GM13977 (cell line): Measurements from ENCODE around the gene FOXA2.

Source experiments
- DNase-seq: peaks from one replicate; pipeline ENCODE4 v3.0.0; 2012; ENCODE audit warnings: low spot score
- in situ Hi-C: fragments of 300-500 bp; cut with MboI; formaldehyde crosslinking; loops from one replicate; pipeline ENCODE4 v1.12.0; 2022; ENCODE audit warnings: low sequenced_read_pairs, low pct_unique_long_range_greater_than_20kb, mixed read lengths, inconsistent platforms; ENCODE audit not compliant: unreplicated experiment
- TF ChIP-seq, protein P1 (sequence below): IDR thresholded peaks from 2 replicates; pipeline ENCODE4 v1.5.1; 2012; ENCODE audit warnings: mild to moderate bottlenecking, control low read depth; ENCODE audit not compliant: insufficient read depth; ENCODE audit errors: extremely low read depth, missing control alignments

The FOXA2 gene

DNA sequence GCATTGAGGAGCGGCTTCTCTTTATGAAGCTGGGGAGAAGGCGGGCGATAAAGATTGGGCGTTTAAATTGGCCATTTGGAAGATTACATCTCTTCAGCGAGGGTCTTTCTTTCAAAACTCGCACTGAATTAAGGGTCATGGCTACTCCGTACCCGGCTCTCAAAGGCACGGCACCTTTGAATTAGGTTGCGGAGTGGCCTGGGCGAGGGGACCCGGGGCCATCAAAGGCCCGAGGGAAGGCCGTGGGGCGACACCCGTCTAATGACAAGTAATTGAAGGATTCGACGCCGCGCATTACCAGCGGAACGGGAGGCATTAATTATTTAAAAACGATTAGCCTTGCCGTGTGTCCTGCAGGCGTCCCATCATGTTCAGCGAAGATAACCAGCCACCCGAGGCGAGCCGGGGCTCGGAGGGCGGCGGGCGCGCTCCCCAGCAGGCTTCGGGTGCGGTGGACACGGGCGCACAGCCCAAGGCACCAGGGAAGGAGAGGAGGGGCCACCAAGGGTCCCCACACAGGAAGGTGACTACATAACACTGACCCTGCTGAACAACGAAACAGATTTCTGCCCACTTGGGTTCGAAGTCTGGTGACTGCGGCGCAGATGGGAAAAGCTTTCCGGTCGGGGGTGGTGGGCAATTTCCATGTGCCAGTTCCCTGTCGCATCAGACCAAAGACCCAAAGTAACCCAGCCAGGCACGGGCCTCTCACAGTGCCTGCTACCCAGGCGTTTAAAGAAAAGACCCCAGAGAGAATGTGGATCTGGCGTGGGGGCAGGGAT lies 7.4 kb downstream of the FOXA2 start:
- in situ Hi-C loops, result loop anchor here (10.0 to 25.0 kb wide), 3 partner anchors 240 to 1052 kb away; partner anchors contain the start of gene PAX1
- TF ChIP-seq, protein P1, sequence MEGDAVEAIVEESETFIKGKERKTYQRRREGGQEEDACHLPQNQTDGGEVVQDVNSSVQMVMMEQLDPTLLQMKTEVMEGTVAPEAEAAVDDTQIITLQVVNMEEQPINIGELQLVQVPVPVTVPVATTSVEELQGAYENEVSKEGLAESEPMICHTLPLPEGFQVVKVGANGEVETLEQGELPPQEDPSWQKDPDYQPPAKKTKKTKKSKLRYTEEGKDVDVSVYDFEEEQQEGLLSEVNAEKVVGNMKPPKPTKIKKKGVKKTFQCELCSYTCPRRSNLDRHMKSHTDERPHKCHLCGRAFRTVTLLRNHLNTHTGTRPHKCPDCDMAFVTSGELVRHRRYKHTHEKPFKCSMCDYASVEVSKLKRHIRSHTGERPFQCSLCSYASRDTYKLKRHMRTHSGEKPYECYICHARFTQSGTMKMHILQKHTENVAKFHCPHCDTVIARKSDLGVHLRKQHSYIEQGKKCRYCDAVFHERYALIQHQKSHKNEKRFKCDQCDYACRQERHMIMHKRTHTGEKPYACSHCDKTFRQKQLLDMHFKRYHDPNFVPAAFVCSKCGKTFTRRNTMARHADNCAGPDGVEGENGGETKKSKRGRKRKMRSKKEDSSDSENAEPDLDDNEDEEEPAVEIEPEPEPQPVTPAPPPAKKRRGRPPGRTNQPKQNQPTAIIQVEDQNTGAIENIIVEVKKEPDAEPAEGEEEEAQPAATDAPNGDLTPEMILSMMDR, result no peak
- no peak for DNase-seq

DNA sequence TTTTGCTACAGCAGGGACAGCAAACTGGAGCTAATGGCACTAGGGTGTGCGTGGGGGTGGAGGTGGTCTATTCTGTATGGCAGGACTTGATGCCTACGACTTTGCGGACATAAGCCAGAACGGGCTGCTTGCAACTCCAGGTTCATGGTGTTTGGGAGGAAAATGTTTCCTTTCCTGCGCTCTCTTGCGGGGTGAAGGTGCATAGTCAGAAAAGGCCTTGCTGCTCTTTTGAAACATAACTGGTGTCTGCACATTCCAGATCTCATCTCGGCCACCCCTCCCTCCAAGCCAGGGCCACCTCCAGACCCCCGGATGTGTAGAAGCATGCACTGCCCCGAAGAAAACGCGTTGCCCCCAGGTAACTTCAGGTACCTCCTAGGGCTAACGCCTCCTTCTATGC lies 8.1 kb downstream of the FOXA2 start:
- in situ Hi-C loops, result loop anchor here (10.0 to 25.0 kb wide), 3 partner anchors 239 to 1051 kb away; partner anchors contain the start of gene PAX1
- DNase-seq, result no peak
- TF ChIP-seq, protein P1, result no peak

DNA sequence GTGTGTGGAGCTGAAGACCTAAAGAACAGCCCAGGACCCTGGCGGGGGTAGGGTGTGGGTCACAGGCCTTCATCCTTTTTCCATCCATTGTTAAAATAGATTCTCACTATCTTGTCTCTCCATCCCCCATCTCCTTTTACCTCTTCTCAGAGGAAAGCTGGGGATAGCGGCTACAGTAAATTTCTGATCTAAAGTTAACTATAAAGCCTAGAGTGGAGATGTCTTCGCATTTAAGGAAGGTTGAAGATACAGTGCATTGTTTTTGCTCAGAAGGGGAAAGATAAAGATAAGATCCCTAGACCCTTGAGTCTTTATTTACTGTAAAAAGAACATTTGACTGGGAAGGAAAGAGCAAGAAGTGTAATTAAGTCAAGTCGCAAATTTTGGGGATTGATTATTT lies 8.6 kb downstream of the FOXA2 start:
- DNase-seq, result no peak
- in situ Hi-C loops, result loop anchor here (10.0 to 25.0 kb wide), 3 partner anchors 238 to 1051 kb away; partner anchors contain the start of gene PAX1
- TF ChIP-seq, protein P1, result no peak

DNA sequence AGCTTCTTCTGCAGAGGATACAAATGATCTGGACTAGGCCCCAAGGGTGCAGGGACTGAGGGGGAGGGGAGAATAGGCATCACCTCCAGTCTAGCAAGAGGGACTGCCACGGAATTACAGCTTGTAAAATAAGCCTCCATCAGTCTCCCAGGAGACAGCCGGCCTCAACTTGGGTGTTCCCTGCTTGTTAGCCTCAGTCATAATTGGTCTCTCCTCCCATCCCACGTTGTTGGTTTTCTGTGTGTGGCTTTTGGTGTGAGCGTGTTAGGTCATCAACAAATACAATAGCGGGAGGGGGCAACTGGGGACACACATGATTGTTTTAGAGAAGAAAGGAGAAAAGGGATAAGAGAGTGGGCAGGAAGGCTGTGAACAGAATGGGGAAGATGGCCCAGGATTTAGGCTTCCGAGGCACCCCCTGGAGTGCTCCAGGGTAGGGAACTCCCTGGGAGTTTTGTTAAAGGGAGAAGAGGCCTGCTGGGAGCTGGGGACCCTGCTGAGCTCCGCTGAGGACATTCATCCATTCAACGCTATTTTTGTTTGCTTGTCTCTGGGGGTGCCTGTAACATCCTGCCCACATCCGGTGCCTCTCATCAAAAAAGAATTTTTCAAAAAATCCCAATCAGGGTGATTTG lies 9.2 kb downstream of the FOXA2 start:
- no peak for DNase-seq
- TF ChIP-seq, protein P1, result no peak
- in situ Hi-C loops, result loop anchor here (10.0 to 25.0 kb wide), 3 partner anchors 238 to 1050 kb away; partner anchors contain the start of gene PAX1

DNA sequence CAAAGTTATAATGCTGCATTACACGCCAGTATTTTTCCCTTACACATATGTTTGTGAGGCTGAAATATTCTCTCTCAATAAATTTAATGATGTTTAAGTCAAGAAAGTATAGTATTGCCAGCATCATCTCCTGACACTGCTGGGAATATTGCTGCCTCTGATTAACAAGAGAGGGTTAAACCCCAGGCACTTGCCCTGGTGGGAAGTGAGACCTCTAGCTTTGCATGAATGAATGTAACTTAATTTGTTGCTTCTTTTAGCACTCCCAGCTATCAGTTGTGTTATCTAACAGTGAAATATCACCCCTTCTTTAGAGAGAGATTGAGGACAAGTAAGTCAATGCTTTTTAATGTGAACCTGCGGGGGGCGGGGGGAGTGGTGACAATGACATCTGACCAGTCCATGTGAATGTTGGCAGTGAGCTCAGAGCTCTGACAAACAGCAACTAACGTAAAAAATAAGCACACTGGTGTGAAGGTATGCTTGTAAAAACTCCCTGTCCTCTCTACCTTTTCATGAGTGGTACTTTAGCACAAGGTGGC lies 9.8 kb downstream of the FOXA2 start:
- no peak for DNase-seq
- TF ChIP-seq, protein P1, result no peak
- in situ Hi-C loops, result loop anchor here (10.0 to 25.0 kb wide), 5 partner anchors 112 to 1462 kb away; partner anchors contain the start of genes LINC00237 and PAX1

DNA sequence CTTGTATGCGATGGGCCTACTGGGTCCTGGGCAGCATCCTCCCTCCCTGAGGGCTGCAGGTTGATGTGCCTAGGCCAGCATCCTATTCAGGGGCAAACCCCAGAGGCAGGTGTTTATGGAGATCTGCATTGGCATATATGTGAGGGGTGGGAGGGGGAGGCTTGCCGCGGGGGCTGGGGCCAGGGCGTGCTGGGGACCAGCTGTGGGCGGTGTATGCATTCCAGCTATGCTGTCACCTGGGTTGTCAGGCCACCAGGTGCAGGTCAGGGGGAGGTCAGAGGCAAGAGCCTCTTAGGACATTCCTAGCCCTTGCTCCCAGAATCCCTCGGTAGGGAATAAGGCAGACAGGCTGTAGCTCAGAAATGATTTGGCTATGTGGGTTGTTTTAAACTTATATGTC lies 11.9 kb downstream of the FOXA2 start:
- no peak for DNase-seq
- TF ChIP-seq, protein P1, result no peak
- in situ Hi-C loops, result loop anchor here (10.0 to 25.0 kb wide), 3 partner anchors 110 to 1460 kb away; partner anchors contain the start of gene LINC00237
